ENCODE data around the gene STXBP1.

STXBP1 gene

DNA sequence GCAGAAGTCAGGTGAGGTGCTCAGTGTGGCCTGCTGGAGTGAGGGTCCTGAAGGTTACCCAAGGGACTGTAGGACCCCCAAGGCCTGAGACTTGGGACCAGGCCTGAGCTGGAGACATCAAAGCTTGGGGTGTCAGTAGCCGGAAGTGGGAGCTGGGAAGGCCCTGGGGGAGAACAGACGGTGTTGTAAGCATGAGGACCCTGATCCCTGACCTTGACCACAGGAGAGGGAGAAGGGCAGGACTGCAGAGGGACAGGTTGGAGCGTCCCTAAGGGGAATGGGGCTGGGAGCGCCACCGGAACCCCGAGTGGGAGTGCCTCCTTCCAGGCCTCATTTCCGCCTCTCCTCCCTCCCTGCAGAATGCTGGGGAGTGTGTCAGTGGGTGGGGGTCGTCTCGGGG lies 104.3 kb downstream of the STXBP1 start:
- no peak for DNase-seq

DNA sequence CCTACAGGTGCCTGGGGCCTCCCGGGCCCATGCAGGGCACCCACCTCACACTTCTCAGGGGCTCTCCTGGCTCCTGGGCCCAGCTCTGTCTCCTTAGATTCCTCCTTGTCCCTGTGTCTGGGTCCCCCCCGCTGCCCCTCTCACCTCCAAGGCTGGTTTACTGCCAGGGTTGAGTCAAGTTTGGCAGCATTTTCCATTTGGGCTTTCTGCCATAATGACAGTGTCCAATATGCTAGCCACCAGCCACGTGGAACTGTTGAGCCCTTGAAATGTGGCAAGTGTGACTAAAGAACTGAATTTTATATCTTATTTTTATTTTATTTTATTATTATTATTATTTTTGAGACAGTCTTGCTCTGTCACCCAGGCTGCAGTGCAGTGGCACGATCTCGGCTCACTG lies 105.7 kb downstream of the STXBP1 start:
- no peak for DNase-seq

- no peak for DNase-seq
Observed at GRCh38 chr9:127720031-127720864, 108.2 kb downstream of the STXBP1 start.

DNA sequence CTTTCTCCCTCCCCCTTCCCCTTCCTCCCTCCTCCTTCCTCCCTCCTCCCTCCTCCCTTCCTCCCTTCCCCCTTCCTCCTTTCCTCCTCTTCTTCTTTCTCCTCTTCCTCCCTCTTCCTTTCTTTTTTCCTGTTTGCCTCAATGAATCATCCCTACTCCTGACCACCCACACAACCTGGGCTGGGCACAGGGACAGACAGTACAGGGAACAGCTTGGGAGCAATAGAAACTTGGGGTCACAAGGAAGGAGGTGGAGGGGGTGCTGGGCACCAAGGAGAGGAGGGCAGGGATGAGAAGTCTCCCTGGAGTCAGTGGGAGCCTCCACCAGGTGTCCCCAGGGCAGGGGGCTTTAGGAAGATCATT lies 108.8 kb downstream of the STXBP1 start:
- no peak for DNase-seq

GRCh38 chr9:127721391-127721821 lies 109.3 kb downstream of the STXBP1 start:
- DNase-seq: peak in 1 of 2 experiments; percentile 31

GRCh38 chr9:127722055-127722745 lies 110.1 kb downstream of the STXBP1 start:
- DNase-seq: no peak

- no peak for DNase-seq
Observed at GRCh38 chr9:127723013-127723412, 110.9 kb downstream of the STXBP1 start.

DNA sequence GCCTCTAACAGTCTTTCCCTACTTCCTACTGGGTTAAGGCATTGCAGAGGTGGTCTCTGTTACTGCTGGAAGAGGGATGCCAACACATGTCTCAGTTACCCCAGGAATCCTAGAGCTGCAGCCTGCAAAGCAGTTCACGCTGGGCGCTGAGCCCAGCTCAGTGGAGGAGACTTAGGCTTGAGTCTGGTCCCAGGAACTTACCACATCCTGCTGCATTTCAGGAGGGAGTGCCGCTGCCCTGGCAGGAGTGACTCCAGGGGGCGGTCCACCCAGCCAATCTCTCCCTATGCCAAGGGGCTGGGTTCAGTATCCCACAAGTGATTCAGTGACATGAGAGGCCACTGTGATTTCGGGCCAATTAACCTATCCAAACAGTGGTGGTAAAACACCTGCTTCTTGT lies 111.4 kb downstream of the STXBP1 start:
- DNase-seq: no peak

DNA sequence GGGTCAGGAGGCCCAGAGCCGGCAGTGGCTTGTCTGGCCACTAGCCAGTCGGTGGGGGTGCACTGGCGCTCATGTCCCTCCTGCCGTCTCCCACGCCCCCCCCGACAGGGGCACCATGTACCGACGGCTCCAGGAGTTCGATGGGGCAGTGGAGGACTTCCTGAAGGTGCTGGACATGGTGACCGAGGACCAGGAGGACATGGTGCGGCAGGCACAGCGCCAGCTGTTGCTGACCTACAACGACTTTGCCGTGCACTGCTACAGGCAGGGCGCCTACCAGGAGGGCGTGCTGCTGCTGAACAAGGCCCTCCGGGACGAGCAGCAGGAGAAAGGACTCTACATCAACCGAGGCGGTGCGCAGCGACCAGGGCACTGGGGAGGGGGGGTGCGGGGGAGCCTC lies 111.9 kb downstream of the STXBP1 start:
- DNase-seq: no peak

- no peak for DNase-seq
Observed at GRCh38 chr9:127726871-127727270, 114.8 kb downstream of the STXBP1 start.

DNA sequence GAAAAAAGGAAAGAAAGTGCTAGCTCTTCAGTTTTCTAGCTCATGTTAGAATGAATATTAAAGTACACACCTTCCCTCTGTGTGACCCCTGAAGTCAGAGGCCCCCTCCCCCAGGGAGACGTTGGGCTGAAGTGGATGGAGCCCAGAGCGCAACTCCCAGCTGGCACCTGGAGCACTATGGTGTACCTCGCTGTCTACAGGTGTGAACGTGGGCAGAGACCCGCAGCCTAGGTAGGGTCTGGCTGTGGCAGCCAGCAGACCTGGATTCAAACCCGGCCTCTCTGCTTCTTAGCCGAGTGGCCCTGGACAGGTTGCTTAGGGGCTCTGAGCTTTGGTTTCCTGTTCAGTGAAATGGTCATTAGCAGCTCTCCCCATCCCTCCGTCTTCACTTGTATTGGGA lies 116.7 kb downstream of the STXBP1 start:
- DNase-seq: no peak

- no peak for DNase-seq
Observed at GRCh38 chr9:127729522-127730256, 117.6 kb downstream of the STXBP1 start.

DNA sequence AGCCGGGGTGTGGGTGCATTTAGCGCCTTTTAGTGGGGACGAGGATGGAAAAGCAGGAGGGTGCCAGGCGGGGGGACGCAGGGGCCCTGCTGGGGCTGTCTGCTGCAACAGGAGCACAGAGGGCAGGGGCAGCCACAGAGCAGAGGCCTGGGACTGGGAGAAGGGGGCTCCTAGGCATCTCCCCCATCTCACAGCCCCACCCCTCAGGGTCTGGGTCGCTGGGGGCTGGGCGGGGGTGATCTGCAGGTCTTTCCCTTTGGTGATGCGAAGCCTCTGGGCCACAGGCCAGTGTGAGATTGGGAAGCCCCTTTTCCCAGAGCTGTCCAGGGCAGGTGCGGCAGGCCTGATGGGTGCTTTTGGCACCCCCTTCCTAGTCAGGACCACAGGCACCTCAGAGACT lies 118.2 kb downstream of the STXBP1 start:
- no peak for DNase-seq

DNA sequence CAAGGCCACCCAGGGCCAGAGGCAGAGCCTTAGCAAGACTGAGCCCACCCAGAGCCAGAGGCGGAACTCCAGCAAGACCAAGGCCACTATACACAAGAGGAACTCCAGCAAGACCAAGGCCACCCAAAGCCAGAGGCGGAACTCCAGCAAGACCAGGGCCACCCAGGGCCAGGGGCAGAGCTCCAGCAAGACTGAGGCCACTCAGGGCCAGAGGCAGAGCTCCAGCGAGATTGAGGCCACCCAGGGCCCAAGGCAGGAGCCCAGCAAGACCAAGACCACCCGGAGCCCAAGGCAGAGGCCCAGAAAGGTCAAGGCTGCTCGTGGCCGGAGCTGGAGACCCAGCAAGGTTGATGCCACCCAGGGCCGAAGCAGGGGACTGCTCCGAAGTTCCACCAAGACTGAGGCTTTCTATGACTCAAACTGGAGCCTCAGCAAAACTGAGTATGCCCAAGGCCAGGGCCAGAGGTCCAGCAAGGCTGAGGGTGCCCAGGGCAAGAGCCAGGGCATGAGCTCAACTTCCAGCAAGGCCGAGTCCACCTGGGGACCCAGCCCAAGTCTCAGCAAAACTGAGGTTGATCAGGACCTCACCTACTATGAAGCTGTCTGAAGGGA lies 118.8 kb downstream of the STXBP1 start:
- DNase-seq: no peak

- DNase-seq: no peak
Observed at GRCh38 chr9:127731938-127732337, 119.9 kb downstream of the STXBP1 start.

DNA sequence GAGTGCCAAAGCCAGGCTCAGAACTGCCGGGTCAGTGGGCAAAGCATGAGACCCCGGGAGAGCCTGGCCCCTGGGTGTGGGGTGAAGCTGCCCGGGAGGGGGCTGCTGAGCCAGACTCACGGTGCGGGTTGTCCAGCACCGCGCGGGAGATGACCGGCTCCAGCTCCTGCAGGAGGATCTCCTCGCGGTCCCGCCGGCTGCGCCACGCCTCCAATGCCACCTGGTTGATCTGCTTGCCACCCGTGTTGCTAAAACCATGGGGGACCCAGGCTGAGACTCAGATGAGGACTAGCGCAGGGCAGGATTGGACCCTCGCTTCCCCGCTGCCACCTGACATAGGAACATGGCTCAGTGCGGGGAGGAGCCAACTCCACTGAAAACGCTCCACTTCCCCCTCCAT lies 120.4 kb downstream of the STXBP1 start:
- DNase-seq: no peak

- DNase-seq: no peak
Observed at GRCh38 chr9:127733614-127734013, 121.5 kb downstream of the STXBP1 start.

DNA sequence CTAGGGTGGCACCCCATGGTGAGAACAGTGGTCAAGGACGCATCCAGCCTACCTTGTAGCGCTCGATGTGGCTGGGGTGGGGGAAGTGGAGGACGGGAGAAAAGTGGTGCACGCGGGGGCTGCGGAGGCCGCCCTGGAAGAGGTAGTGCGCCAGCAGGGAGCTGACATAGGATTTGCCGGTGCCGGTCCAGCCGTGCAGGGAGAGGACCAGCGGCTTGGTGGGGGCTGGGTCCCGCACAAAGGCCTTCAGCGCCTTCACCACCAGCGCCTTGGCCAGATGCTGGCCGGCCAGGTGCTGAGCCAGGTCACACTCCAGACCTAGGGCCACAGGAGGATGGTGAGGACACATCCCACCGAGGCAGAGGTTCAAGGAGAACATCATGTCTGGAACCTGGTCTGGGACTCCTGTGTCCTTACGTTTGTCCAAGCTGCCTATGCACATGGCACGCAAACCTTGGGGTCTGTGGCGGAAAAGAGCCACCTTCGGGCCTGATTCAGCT lies 122.2 kb downstream of the STXBP1 start:
- DNase-seq: no peak

- peak; percentile 92 to 96 for DNase-seq
Observed at GRCh38 chr9:127734747-127735529, 122.9 kb downstream of the STXBP1 start, which contains the start of gene TOR2A. Gene TOR2A, minus strand, starts transcription at chr9:127735294. Its CDS starts 24 bp downstream, at chr9:127735270.

GRCh38 chr9:127735530-127736185 lies 123.6 kb downstream of the STXBP1 start:
- DNase-seq: no peak

GRCh38 chr9:127738666-127739065 lies 126.6 kb downstream of the STXBP1 start:
- DNase-seq: no peak
